LNCAP (cell line): ENCODE results near the gene CFAP77.

Experiments used
- TF ChIP-seq, protein P1 (sequence below): fragments of 450-650 bp; IDR thresholded peaks from 2 replicates; pipeline ENCODE4 v1.5.1; 2017; ENCODE audit warnings: mild to moderate bottlenecking

The CFAP77 gene

DNA sequence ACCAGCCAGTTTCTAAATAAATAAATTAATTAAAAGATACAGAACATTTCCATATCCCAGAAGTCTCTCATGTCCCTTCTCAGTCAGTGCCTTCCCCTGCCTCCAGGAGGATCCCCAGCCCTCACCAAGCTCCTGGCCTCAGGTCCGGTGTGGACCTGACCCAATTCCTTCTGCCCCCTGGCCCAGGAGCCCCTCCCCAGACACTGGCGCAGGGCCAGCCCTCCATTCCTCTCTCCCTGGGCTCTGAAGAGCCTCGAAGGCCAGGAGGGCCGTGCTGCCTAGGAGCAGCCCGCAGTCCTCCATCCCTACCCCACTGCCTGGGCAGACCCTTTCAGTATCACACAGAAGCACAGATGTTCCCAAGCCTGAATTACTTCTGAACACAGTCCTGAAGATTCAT lies 110.6 kb downstream of the CFAP77 start:
- TF ChIP-seq, protein P1, sequence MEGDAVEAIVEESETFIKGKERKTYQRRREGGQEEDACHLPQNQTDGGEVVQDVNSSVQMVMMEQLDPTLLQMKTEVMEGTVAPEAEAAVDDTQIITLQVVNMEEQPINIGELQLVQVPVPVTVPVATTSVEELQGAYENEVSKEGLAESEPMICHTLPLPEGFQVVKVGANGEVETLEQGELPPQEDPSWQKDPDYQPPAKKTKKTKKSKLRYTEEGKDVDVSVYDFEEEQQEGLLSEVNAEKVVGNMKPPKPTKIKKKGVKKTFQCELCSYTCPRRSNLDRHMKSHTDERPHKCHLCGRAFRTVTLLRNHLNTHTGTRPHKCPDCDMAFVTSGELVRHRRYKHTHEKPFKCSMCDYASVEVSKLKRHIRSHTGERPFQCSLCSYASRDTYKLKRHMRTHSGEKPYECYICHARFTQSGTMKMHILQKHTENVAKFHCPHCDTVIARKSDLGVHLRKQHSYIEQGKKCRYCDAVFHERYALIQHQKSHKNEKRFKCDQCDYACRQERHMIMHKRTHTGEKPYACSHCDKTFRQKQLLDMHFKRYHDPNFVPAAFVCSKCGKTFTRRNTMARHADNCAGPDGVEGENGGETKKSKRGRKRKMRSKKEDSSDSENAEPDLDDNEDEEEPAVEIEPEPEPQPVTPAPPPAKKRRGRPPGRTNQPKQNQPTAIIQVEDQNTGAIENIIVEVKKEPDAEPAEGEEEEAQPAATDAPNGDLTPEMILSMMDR: no peak

DNA sequence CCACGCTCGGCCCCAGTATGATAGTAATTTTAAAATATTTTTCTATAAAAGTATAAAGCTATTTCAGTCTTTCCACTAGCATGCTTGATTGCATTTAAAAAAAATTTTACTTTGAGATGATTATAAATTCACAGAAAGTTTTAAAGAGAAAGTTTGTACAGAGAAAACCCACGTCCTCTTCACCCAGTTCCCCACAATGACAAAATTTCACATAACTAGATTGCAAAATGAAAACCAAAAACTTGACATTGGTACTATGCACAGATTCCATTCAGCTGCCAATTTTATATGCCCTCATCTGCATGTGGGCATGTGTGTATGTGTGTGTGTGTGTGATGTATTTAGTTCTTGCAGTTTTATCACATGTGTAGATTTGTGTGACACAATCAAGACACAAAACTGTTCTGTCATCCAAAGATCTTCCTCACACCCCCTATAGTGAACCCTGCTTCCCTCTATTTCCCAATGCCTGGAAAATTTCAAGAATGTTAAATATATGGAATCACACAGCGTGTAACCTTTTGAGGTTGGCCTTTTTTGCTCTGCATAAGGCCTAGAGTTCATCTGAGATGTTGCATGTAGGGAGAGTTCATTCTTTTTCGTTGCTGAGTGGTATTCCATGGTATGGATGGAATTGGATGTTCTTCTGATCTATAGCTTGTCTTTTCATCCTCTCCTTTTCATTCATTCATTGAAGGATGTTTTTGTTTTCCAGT lies 115.5 kb downstream of the CFAP77 start:
- TF ChIP-seq, protein P1: no peak

DNA sequence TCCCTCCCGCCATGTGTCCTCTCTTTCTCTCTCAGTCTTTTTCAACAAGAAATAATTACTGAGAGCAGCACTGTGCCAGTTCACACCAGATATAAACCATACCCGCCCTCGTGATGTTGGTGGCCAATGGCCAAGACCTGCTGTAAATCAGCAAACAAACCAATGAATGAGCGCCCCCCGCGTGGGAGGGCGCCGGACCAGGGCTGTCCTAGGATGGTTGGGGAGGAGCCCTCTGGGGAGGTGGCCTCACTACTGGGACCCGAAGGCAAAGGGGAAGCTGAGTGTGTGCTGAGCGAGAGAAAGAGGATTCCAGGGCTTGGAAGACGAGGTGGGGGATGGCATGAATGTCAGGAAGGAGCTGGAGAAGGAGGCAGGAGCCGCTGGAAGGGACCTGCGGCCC lies 121.2 kb downstream of the CFAP77 start:
- TF ChIP-seq, protein P1: no peak

DNA sequence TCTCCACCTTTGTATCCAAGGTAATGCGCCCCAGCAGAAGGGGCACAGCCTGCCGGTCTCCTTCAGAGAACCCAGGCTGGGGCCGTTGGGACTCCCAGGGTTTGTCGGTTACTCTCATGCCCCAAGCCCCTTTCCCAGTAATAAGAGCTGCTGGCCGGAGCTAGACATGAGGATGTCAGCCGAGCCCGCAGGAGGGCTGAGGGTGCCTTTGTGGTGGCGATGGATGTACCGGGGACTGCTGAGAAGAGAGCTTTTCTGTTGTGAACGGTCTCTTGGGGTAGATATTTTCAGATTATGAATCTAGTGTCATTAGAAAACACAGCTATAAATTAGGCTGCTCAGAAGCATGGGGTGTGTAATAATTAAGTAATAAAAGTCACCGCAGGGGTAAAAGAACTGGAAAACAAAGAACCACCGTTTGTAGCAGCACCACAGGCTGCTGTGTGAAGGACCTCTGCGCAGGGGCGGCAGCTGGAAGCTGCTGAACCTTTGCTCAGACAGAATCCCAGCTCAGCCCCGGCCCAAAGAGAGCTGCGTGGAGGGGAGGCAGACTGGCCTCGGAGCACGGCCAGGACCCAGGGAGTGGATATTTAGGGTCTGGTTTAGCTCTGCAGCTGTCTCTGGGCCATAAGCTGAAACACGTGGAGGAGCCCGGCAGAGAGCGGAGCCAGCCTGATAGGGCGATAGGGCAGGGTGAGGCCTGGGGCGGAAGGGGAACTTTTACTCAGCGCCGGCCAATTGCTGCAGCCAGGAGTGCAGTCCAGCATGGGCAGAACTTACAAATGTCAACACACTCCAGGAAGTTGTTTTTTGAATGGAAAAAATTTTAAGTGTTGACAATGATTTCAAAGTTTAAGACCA lies 121.9 kb downstream of the CFAP77 start:
- TF ChIP-seq, protein P1: no peak

DNA sequence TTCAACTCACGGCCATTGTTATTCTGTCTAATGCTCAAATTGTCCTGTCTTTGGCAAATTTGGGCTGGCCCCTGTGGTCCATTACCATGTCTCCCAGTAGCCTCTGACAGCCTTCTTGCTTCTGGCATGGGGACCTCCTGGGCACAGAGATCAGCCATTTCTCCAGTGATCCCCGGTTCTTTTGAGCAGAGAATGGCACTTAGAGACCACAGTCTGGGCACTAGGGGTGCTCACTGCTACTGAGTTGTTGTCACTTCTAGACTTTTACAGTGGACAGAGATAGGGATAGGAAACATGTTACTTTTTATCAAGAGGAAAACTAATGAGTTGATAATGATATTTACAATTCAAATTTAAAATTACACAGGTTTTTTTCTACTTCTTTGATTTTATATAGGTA lies 124.8 kb downstream of the CFAP77 start:
- TF ChIP-seq, protein P1: no peak

DNA sequence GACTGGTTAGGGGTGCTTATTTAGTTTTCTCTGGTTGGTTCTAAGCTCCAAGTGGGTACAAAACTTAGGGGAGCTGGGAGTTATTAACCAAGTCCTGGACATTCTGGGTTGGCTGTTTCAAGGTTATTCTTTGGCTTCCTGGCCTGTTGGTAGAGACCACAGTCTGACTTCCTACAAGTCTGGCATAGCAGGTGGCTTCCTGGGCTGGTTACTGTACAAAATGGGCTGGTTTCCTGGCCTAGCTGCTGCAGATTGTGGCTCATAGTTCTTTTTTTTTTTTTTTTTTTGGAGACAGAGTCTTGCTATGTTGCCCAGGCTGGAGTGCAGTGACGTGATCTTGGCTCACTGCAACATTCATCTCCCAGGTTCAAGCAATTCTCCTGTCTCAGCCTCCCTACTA lies 126.1 kb downstream of the CFAP77 start:
- TF ChIP-seq, protein P1: no peak

DNA sequence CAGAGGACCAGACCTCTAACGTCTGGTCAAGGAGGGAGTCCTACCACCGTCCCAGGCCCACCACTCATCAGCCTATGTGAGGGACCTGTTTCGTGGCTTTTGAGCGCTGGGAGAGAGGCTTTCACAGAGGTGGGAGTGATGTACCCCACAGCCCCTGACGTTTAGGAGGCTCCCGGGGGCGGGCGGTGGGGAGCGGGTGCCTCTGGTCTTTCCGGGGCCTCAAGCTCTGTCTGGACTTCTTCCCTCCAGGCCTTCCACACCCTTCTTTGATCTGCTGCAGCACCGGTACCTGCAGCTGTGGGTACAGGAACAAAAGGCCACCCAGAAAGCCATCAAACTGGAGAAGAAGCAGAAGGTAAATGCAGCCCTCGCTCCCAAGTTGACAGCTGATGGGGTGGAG lies 127.3 kb downstream of the CFAP77 start:
- TF ChIP-seq, protein P1: no peak
